ENCODE data around the gene ADGRD1. TPM values are rescaled to one million over a fixed set of nuclear protein-coding genes. Genes with fewer than 3 reads are reported as not detected.

ADGRD1 gene
- total RNA-seq, 1 donor from 2014 or later, result not detected

GRCh38 chr12:131041216-131041967 is 87.7 kb downstream of the ADGRD1 start:
- DNase-seq (ENCODE audit: low read depth, low spot score), result no peak

GRCh38 chr12:131041968-131042833 is 88.5 kb downstream of the ADGRD1 start:
- DNase-seq (ENCODE audit: low read depth, low spot score), result no peak

- DNase-seq (ENCODE audit: low read depth, low spot score), result no peak
Observed at GRCh38 chr12:131042834-131043245, 89.1 kb downstream of the ADGRD1 start.

GRCh38 chr12:131043401-131043871 is 89.7 kb downstream of the ADGRD1 start:
- DNase-seq (ENCODE audit: low read depth, low spot score), result no peak

GRCh38 chr12:131044136-131044535 is 90.4 kb downstream of the ADGRD1 start:
- DNase-seq (ENCODE audit: low read depth, low spot score), result no peak

- DNase-seq (ENCODE audit: low read depth, low spot score), result no peak
Observed at GRCh38 chr12:131044760-131045381, 91.2 kb downstream of the ADGRD1 start.

- no peak for DNase-seq (ENCODE audit: low read depth, low spot score)
Observed at GRCh38 chr12:131045705-131046460, 92.2 kb downstream of the ADGRD1 start.

GRCh38 chr12:131046813-131047788 is 93.4 kb downstream of the ADGRD1 start:
- no peak for DNase-seq (ENCODE audit: low read depth, low spot score)

- no peak for DNase-seq (ENCODE audit: low read depth, low spot score)
Observed at GRCh38 chr12:131047789-131048610, 94.3 kb downstream of the ADGRD1 start.

- DNase-seq (ENCODE audit: low read depth, low spot score), result no peak
Observed at GRCh38 chr12:131048611-131048990, 94.9 kb downstream of the ADGRD1 start.

GRCh38 chr12:131049002-131049401 is 95.3 kb downstream of the ADGRD1 start:
- no peak for DNase-seq (ENCODE audit: low read depth, low spot score)

- DNase-seq (ENCODE audit: low read depth, low spot score), result no peak
Observed at GRCh38 chr12:131049549-131050339, 96.0 kb downstream of the ADGRD1 start.

GRCh38 chr12:131050463-131051154 is 96.9 kb downstream of the ADGRD1 start:
- DNase-seq (ENCODE audit: low read depth, low spot score), result no peak

GRCh38 chr12:131051155-131051473 is 97.4 kb downstream of the ADGRD1 start:
- no peak for DNase-seq (ENCODE audit: low read depth, low spot score)

- DNase-seq (ENCODE audit: low read depth, low spot score), result no peak
Observed at GRCh38 chr12:131052063-131052781, 98.5 kb downstream of the ADGRD1 start.

- no peak for DNase-seq (ENCODE audit: low read depth, low spot score)
Observed at GRCh38 chr12:131052929-131053328, 99.2 kb downstream of the ADGRD1 start.

- DNase-seq (ENCODE audit: low read depth, low spot score), result no peak
Observed at GRCh38 chr12:131053567-131053966, 99.9 kb downstream of the ADGRD1 start.

All from pulmonary artery endothelial cell (primary cell).